A673 (cell line): Measurements from ENCODE around the gene RAPGEF4. TPM values are rescaled to one million over a fixed set of nuclear protein-coding genes. Genes with fewer than 3 reads are reported as not detected.
A peak's percentile ranks its signal among the peaks of the same experiment; 100 is the strongest.

Experiments
- BruUV-seq: library from RNA; stranded (reverse); fragments of 400-500 nt; replicated peaks from 2 replicates; lab custom pipeline; 2021; lab: Mats Ljungman, UMichigan
- CTCF ChIA-PET: fragments of 300-600 bp; sonication (Branson Sonifier 250); formaldehyde crosslinking; loops from one replicate; lab custom pipeline; 2022; ENCODE audit warnings: antibody characterized with exemption; lab: Charles Lee
- POLR2A ChIA-PET: fragments of 300-600 bp; sonication (Branson Sonifier 250); formaldehyde crosslinking; loops from one replicate; lab custom pipeline; 2022; ENCODE audit warnings: antibody characterized with exemption; ENCODE audit not compliant: low non-redundant PET; lab: Charles Lee
- DNase-seq: peaks from one replicate; pipeline ENCODE4 v3.0.0-alpha.2; 2015; ENCODE audit warnings: low spot score
- H3K27ac ChIP-seq: fragments of 200-600 bp; sonication (generic); 2 replicates; pipeline ENCODE4 v1.5.1; 2016; ENCODE audit warnings: mixed run types, low read depth, mild to moderate bottlenecking, mixed read lengths, antibody characterized with exemption, low read length; ENCODE audit not compliant: poor library complexity, severe bottlenecking
- H3K27me3 ChIP-seq: fragments of 200-600 bp; sonication (generic); replicated peaks from 2 replicates; pipeline ENCODE4 v1.6.1; 2017; ENCODE audit warnings: mixed run types, low read depth, mild to moderate bottlenecking, mixed read lengths, antibody characterized with exemption, low read length; ENCODE audit not compliant: insufficient read depth, poor library complexity
- H3K36me3 ChIP-seq: fragments of 200-600 bp; sonication (generic); 2 replicates; pipeline ENCODE4 v1.6.1; 2016; ENCODE audit warnings: mixed run types, mild to moderate bottlenecking, mixed read lengths, antibody characterized with exemption, low read length; ENCODE audit not compliant: insufficient read depth, poor library complexity, severe bottlenecking
- H3K4me1 ChIP-seq: fragments of 200-600 bp; sonication (generic); 2 replicates; pipeline ENCODE4 v1.6.1; 2017; ENCODE audit warnings: mixed run types, mild to moderate bottlenecking, mixed read lengths, antibody characterized with exemption, low read length; ENCODE audit not compliant: insufficient read depth, poor library complexity, severe bottlenecking
- H3K4me3 ChIP-seq: fragments of 200-600 bp; sonication (generic); 2 replicates; pipeline ENCODE4 v1.5.1; 2016; ENCODE audit warnings: low read depth, mixed run types, mild to moderate bottlenecking, mixed read lengths, low read length; ENCODE audit not compliant: poor library complexity, severe bottlenecking
- H3K9me3 ChIP-seq: fragments of 200-600 bp; sonication (generic); 2 replicates; pipeline ENCODE4 v1.6.1; 2016; ENCODE audit warnings: mixed run types, low read depth, mild to moderate bottlenecking, mixed read lengths, antibody characterized with exemption, low read length; ENCODE audit not compliant: poor library complexity, severe bottlenecking
- CTCF ChIP-seq: fragments of 300-800, 200-600 bp; sonication (generic); conservative IDR thresholded peaks from 2 replicates; pipeline ENCODE4 v1.5.1; 2017; ENCODE audit warnings: low read depth, mild to moderate bottlenecking, antibody characterized with exemption, low read length, moderate library complexity, mixed read lengths
- EZH2 ChIP-seq: fragments of 200-600 bp; sonication (generic); IDR thresholded peaks from 2 replicates; pipeline ENCODE4 v1.6.1; 2017; ENCODE audit warnings: borderline replicate concordance, low read depth, mild to moderate bottlenecking, mixed read lengths, antibody characterized with exemption, low read length; ENCODE audit not compliant: poor library complexity, severe bottlenecking
- intact Hi-C: fragments of 100-400 bp; cut with micrococcal nuclease; formaldehyde crosslinking; loops from one replicate; pipeline ENCODE4 v1.10.0; 2022; ENCODE audit not compliant: unreplicated experiment
- total RNA-seq: library from RNA; stranded (reverse); gene quantifications from 2 replicates; pipeline ENCODE4 v1.2.3, GENCODE V29; 2021

RAPGEF4 gene
- total RNA-seq, 1 experiment from 2014 or later, result 0.26 TPM

GRCh38 chr2:173087214-173087581 is 351.6 kb downstream of the RAPGEF4 start:
- no peak for DNase-seq
- no peaks in the 10 kb centered on the region for H3K27me3 ChIP-seq
- TF ChIP-seq EZH2, result no peak
- no peak for TF ChIP-seq CTCF
- BruUV-seq, result no TSS peak
- POLR2A ChIA-PET, result no interaction called here
- H3K36me3 ChIP-seq, result no peaks in the 10 kb centered on the region
- peaks cover 18% of the 10 kb centered on the region for H3K4me1 ChIP-seq
- no peaks in the 10 kb centered on the region for H3K9me3 ChIP-seq
- intact Hi-C loops, result no loop called here
- CTCF ChIA-PET, result no interaction called here
- H3K4me3 ChIP-seq, result no peak overlapping the region
- H3K27ac ChIP-seq, result no peak overlapping the region

- ChIA-PET CTCF (no interaction called here), POLR2A (no interaction called here)
- no peaks in the 10 kb centered on the region for H3K27me3 ChIP-seq
- intact Hi-C loops, result no loop called here
- no peak overlapping the region for H3K4me3 ChIP-seq
- no TSS peak for BruUV-seq
- H3K4me1 ChIP-seq, result peaks cover 18% of the 10 kb centered on the region
- H3K9me3 ChIP-seq, result no peaks in the 10 kb centered on the region
- TF ChIP-seq EZH2 (no peak), CTCF (no peak)
- peaks cover 1% of the 10 kb centered on the region for H3K36me3 ChIP-seq
- H3K27ac ChIP-seq, result no peak overlapping the region
- DNase-seq, result no peak
These were observed 352.3 kb downstream of the RAPGEF4 start for GRCh38 chr2:173087793-173088496.

GRCh38 chr2:173090276-173090877 is 354.7 kb downstream of the RAPGEF4 start:
- TF ChIP-seq EZH2 (no peak), CTCF (no peak)
- H3K27ac ChIP-seq, result peak overlapping the region; percentile 19
- no peak for DNase-seq
- H3K36me3 ChIP-seq, result peaks cover 6% of the 10 kb centered on the region
- ChIA-PET POLR2A (no interaction called here), CTCF (no interaction called here)
- H3K4me3 ChIP-seq, result no peak overlapping the region
- H3K27me3 ChIP-seq, result no peaks in the 10 kb centered on the region
- H3K9me3 ChIP-seq, result no peaks in the 10 kb centered on the region
- no TSS peak for BruUV-seq
- intact Hi-C loops, result no loop called here
- peaks cover 12% of the 10 kb centered on the region for H3K4me1 ChIP-seq
